Measurements from ENCODE around the gene COMMD6. TPM values are rescaled to one million over a fixed set of nuclear protein-coding genes. Genes with fewer than 3 reads are reported as not detected.

The COMMD6 gene
- total RNA-seq, 1 donor from 2014 or later: 70.2 TPM

- peak; percentile 93 for DNase-seq
Measured at GRCh38 chr13:75482070-75482819, 55.4 kb downstream of the COMMD6 start, which contains the start of gene TBC1D4. TSS of gene TBC1D4 (minus strand) at chr13:75482169. CDS start at chr13:75481767, 402 bp downstream.

DNA sequence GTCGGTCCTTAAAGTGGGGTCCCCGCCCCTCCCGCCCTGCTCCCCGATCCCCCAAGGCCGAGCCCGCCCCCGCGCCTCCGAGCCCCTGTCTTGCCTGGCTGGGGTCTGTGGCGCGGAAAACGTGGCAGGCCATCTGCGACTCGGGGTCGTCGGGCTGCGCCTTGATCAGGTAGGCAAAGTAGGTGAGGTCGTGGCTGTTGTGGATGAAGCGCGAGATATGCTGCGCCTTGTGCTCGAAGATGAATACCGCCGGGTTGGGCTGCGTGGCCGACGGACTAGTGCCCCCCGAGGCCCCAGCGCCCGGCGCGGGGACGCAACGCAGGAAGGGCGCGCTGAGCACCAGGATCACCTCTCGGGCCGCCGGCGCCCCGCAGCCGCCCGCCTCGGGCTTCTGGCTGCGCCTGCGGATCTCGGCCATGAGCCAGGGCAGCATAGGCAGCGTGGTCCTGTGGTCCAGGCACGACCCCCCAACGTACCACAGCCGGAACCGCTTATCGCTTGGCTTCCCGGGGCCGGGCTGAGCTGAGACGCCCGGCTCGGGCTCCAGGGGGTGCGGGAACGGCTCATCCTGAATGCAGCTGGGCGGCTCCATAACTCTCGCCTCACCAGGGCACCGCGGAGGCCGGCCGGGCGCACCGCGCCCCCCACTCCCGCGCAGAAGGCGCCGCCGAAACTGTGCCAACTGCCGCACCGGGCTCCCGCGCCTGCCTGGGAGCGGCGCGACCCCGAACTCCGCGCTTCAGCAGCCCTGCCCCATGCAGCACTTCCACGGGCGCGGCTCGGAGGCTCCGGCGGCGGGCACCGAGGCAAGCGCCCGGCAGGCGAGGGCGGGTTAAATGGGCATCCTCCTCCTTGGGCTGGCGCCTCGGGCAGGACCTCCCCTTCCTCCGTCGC is 56.2 kb downstream of the COMMD6 start:
- no peak for DNase-seq

DNA sequence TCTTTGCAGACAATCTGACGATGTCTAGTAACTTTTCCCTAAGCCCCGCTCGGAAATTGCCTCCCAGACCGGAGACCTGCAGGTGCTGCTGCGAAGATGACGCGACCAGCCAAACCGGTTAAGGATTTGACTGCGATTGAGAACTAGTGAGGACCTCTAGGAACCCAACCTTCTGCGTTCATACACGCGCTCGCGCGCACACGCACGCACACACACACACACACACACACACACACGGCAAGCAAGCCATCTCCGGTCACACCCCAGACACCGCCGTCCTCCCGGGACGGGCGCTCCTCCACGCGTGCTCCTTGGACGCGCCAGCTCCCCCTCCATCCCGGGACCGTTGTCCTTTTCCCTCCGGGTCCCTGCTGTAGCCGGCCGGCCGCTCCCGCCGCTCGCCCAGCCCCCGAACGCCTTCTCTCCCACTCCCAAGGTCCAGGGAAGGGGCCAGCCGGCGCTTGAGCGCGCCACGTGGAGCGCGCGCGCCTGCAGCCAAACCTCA is 56.9 kb downstream of the COMMD6 start:
- peak; percentile 25 for DNase-seq

GRCh38 chr13:75479102-75479740 is 58.4 kb downstream of the COMMD6 start:
- peak; percentile 58 for DNase-seq

DNA sequence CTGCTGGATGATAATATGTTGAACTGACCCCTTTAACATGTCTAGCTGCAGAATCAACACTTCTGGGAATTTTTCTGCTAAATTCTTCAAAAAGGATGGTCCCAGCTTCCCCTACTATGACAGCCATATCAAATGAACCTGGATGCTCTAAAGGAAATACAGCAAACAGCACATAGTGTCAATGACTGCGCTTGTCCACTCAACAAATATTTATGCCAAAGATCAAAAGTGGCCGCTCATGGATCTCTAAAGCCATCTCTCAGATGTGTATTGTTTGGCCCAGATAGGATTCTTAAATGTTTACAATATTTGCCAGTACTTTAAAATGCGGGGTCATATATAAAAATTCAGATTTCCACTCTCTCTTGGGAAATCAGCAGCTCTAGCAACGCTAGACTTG is 59.0 kb downstream of the COMMD6 start:
- no peak for DNase-seq

Other genes starting within 250 kb of the COMMD6 start
- 30.4 TPM for gene TBC1D4, start 55.7 kb downstream of the COMMD6 start, total RNA-seq
- 23.0 TPM for gene UCHL3, start 11.9 kb upstream of the COMMD6 start, total RNA-seq
- 139 TPM for gene LMO7, start 98.5 kb upstream of the COMMD6 start, total RNA-seq